ENCODE data around the gene SMIM20.

SMIM20 gene

DNA sequence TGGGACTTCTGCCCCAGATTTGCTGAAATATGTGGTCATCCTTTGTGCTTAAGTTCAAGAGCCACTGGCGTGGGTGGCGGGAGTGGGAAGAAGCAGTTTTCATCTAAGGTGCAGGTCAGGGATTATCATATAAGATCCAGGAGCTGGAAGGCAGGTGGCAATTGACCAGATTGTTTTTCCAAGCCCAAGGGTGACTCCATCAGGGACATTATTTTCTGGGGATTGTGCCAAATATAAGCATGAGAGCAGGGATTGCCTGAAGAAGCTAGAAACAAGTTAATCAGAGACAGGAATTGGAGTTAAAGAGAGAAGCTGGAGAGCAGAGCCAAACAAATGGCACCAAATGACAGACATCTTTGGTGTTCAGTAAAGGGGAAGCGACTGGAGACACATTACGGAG is 31.8 kb upstream of the SMIM20 start:
- DNase-seq (no peak), ATAC-seq (ENCODE audit: insufficient read depth, low read depth) (no peak)
- Histone ChIP-seq H4K20me1 (ENCODE audit: insufficient read depth, low read length) (no peaks in the 10 kb centered on the region), H2AFZ (ENCODE audit: low read depth, low read length) (no peak overlapping the region), H3K4me3 (ENCODE audit: low read depth in 1 of 2, low read length in 2 of 2) (no peak overlapping the region), H3K36me3 (ENCODE audit: insufficient read depth, low read length) (no peaks in the 10 kb centered on the region), H3K4me1 (ENCODE audit: insufficient read depth, low read length) (no peaks in the 10 kb centered on the region), H3K27ac (ENCODE audit: low read length) (no peak overlapping the region), H3K9ac (ENCODE audit: low read depth, low read length) (no peak overlapping the region), H3K79me2 (ENCODE audit: insufficient read depth, low read length) (no peaks in the 10 kb centered on the region), H3K27me3 (ENCODE audit: insufficient read depth, low read length, poor library complexity) (no peaks in the 10 kb centered on the region), H3K4me2 (ENCODE audit: insufficient read depth, low read length) (no peak overlapping the region), H3K9me3 (ENCODE audit: insufficient read depth, low read length, severe bottlenecking) (no peaks in the 10 kb centered on the region)
- TF ChIP-seq, protein P1, sequence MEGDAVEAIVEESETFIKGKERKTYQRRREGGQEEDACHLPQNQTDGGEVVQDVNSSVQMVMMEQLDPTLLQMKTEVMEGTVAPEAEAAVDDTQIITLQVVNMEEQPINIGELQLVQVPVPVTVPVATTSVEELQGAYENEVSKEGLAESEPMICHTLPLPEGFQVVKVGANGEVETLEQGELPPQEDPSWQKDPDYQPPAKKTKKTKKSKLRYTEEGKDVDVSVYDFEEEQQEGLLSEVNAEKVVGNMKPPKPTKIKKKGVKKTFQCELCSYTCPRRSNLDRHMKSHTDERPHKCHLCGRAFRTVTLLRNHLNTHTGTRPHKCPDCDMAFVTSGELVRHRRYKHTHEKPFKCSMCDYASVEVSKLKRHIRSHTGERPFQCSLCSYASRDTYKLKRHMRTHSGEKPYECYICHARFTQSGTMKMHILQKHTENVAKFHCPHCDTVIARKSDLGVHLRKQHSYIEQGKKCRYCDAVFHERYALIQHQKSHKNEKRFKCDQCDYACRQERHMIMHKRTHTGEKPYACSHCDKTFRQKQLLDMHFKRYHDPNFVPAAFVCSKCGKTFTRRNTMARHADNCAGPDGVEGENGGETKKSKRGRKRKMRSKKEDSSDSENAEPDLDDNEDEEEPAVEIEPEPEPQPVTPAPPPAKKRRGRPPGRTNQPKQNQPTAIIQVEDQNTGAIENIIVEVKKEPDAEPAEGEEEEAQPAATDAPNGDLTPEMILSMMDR (IDR thresholded peaks at IDR 0.05; ENCODE audit: borderline replicate concordance, extremely low read depth, low read length, poor library complexity, severe bottlenecking), result no peak

DNA sequence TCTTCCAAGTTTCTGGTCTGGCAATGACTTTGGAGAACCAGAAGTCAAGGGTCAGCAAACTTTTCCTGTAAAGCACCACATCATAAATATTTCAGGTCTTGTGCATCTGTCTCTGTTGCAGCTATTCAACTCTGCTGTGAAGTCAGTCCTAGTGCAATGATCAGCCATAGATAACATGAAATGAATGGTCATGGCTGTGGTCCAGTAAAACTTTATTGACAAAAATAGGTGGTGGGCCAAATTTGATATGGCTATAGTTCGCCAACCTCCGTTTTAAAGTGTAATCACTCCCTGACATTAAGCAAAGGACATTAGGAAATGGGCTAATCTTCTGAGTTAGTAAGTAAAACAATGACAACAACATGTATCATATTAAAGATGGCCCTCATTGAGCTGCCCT is 30.5 kb upstream of the SMIM20 start:
- H3K27me3 ChIP-seq (ENCODE audit: insufficient read depth, low read length, poor library complexity), result no peaks in the 10 kb centered on the region
- ATAC-seq (ENCODE audit: insufficient read depth, low read depth) (no peak), DNase-seq (no peak)

GRCh38 chr4:25884031-25884782 is 29.8 kb upstream of the SMIM20 start:
- no peak overlapping the region for H3K4me2 ChIP-seq (ENCODE audit: insufficient read depth, low read length)
- DNase-seq, result no peak

More for the DNA sequence above, 30.5 kb upstream of the SMIM20 start:
- H4K20me1 ChIP-seq (ENCODE audit: insufficient read depth, low read length), result no peaks in the 10 kb centered on the region
- H2AFZ ChIP-seq (ENCODE audit: low read depth, low read length), result no peak overlapping the region
- TF ChIP-seq EZH2 (IDR thresholded peaks at IDR 0.05; ENCODE audit: borderline replicate concordance, low read depth, low read length, severe bottlenecking), result no peak
- TF ChIP-seq, protein P1 (IDR thresholded peaks at IDR 0.05; ENCODE audit: borderline replicate concordance, extremely low read depth, low read length, poor library complexity, severe bottlenecking), result no peak
- H3K27ac ChIP-seq (ENCODE audit: low read length), result no peak overlapping the region
- H3K79me2 ChIP-seq (ENCODE audit: insufficient read depth, low read length), result no peaks in the 10 kb centered on the region
- no peak overlapping the region for H3K4me2 ChIP-seq (ENCODE audit: insufficient read depth, low read length)
- H3K36me3 ChIP-seq (ENCODE audit: insufficient read depth, low read length), result no peaks in the 10 kb centered on the region
- no peaks in the 10 kb centered on the region for H3K9me3 ChIP-seq (ENCODE audit: insufficient read depth, low read length, severe bottlenecking)
- H3K9ac ChIP-seq (ENCODE audit: low read depth, low read length), result no peak overlapping the region
- no peaks in the 10 kb centered on the region for H3K4me1 ChIP-seq (ENCODE audit: insufficient read depth, low read length)
- no peak overlapping the region for H3K4me3 ChIP-seq (ENCODE audit: low read depth in 1 of 2, low read length in 2 of 2)

More at GRCh38 chr4:25884031-25884782, 29.8 kb upstream of the SMIM20 start:
- H3K9me3 ChIP-seq (ENCODE audit: insufficient read depth, low read length, severe bottlenecking), result no peaks in the 10 kb centered on the region
- no peaks in the 10 kb centered on the region for H3K79me2 ChIP-seq (ENCODE audit: insufficient read depth, low read length)
- H3K4me1 ChIP-seq (ENCODE audit: insufficient read depth, low read length), result no peaks in the 10 kb centered on the region
- H3K27ac ChIP-seq (ENCODE audit: low read length), result no peak overlapping the region
- no peaks in the 10 kb centered on the region for H3K27me3 ChIP-seq (ENCODE audit: insufficient read depth, low read length, poor library complexity)
- no peak for ATAC-seq (ENCODE audit: insufficient read depth, low read depth)
- no peak for TF ChIP-seq EZH2 (IDR thresholded peaks at IDR 0.05; ENCODE audit: borderline replicate concordance, low read depth, low read length, severe bottlenecking)
- TF ChIP-seq, protein P1 (IDR thresholded peaks at IDR 0.05; ENCODE audit: borderline replicate concordance, extremely low read depth, low read length, poor library complexity, severe bottlenecking), result no peak
- no peaks in the 10 kb centered on the region for H3K36me3 ChIP-seq (ENCODE audit: insufficient read depth, low read length)
- H2AFZ ChIP-seq (ENCODE audit: low read depth, low read length), result no peak overlapping the region
- H3K9ac ChIP-seq (ENCODE audit: low read depth, low read length), result no peak overlapping the region
- H4K20me1 ChIP-seq (ENCODE audit: insufficient read depth, low read length), result no peaks in the 10 kb centered on the region
- H3K4me3 ChIP-seq (ENCODE audit: low read depth in 1 of 2, low read length in 2 of 2), result no peak overlapping the region
